DMS53 (cell line): ENCODE data around the gene HOXB5.
A peak's percentile ranks its signal among the peaks of the same experiment; 100 is the strongest.

ENCODE experiments used
- DNase-seq: peaks from one replicate; lab custom pipeline; 2025; lab: John Stamatoyannopoulos, UW

The HOXB5 gene

DNA sequence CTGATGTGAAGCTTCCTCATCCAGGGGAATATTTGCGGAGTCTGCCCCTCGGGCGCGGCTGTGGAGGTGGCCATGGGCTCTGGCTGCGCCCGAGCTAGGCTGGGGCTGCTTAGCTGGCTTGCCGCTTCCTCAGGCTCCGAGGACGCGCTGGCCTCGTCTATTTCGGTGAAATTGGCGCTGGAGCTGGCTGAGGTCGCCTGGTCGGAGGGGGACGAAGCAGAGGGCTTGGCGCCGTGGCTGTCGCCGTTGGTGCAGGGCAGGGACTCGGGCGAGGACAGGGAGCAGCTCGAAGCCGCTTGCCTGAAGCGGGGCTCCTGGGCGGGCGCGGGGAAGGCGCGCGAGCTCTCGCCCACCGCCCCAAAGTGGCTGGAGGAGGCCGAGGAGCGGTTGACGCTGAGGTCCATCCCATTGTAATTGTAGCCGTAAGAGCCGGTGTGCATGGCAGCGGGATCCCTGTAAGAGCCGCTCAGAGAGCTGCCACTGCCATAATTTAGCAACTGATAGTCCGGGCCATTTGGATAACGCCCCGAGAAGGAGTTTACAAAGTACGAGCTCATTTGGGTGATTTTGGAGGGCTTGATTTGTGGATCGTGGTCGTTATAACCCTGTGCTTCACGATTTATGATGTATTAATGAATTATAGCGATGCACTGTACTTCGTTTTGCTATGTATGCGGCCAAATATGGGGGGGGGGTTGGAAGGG is at the start of gene HOXB5:
TSS of gene HOXB5 (minus strand) at position 654 of the 704 bp plus-strand sequence. CDS start at position 557, 97 bp downstream.
- DNase-seq: peak; percentile 64

DNA sequence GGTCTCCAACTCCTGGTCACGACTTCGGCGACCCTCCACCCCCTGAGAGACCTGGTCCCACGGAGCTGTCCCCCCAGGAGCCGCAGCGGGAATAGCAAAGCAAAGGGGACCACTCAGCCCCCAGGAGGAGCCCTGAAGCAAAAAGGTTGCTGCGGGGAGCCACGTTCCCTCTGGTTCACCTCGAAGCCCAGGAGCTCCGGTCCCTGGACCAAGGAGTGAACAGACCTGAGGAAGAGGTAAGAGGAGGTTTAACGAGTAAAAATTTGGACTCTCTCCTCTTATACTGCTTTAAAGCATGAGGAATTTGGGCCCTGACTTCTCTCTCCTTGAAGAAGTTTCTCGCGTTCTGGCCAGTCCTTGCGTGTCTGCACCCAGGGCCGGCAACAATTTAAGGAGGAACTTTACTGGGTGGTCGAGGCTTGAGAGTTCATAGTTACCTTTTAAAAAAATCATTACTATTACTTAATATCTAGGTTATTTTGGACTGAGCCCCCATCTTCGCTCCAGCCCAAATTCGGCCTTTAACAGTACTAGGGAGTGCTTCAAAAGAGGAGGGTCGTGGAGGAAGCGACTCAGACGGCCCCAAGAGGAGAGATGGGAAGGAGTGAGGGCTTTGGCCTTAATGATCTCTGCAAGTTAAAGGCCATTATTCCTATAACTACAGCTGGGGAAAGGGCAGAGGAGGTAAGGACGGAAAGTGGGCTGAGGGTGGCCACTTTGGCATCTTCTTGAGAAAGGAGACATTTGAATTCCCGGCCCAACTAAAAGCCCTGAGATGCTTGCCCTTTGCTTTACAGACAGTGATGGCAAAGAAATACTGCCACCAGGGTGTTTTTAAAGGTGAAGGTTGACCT is 49.5 kb upstream of the HOXB5 start:
- DNase-seq: no peak

DNA sequence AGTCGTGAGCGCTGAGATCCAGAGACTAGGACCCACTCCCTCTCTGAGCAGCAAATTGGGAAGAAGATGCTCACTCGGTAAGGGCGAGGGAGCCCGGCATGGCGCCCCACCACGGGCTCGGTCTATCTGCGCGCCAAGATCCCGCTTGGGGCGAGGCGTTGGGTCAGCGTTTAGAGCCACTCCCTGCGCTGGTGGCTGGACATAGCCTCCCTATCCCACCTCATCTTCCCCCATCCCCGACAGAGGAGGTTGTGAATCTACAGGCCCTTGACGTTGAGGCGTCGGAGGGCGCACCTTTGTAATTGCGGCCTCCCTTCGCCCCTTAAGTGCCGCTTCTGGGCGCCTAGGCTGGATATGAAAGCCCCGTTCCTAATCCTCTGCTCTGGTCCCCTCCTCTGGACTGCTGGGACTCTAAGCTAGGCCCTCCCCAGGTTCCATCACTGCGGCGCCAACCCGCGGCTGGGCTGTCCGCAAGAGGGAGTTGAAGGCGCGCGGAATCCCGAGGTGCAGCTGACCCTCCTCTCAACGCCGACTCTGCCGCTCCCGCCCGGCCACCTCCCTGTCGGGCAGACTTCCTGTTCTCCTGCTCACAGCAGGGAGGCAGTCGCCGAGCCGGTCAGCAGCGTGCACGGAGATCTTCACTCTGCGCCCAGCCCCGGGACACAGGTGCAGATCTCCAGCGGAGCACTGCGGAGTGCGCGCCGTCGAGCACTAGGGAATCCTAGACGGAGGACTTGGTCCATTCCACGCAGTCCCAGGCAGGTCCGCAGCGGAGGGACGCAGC is 48.7 kb upstream of the HOXB5 start:
- no peak for DNase-seq

DNA sequence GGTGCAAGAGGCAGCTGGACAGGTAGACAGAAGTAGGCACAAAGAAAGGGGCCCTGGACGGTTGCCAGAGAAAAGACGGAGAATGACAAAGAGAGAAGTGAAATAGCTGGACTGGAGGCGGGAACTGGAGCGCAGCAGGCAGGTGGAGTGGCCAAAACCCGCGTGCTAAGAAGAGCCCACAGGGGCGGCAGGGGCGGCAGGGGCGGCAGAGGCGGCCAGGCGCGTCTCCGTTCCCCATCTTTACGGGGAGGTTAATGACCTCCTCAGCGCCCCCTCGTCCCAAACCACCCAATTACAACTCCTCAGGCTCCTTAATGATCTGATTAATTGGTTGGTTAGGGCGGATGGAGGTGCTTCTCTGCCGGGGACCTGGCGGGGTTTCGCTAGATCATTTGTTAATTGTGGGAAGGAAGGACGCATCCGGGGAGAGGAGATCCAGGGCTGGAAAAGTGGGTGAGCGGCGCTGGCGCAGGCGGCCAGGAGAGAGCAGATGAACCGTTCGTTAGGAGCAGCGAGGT is 48.0 kb upstream of the HOXB5 start:
- no peak for DNase-seq

DNA sequence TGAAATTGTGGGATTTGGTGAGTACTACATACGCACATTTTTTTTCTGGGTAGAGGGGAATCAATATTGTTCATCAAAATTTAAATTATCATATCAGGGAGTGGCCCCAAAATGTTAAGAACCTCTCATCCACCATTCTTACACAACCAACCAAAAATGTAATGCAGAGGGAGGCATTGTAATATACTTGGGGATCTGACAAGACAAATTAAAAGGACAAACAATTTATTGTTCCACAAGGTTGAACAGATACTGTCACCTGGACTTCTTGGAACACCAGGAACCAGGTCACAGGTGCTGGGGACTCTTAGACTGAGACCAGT is 47.2 kb upstream of the HOXB5 start:
- no peak for DNase-seq

DNA sequence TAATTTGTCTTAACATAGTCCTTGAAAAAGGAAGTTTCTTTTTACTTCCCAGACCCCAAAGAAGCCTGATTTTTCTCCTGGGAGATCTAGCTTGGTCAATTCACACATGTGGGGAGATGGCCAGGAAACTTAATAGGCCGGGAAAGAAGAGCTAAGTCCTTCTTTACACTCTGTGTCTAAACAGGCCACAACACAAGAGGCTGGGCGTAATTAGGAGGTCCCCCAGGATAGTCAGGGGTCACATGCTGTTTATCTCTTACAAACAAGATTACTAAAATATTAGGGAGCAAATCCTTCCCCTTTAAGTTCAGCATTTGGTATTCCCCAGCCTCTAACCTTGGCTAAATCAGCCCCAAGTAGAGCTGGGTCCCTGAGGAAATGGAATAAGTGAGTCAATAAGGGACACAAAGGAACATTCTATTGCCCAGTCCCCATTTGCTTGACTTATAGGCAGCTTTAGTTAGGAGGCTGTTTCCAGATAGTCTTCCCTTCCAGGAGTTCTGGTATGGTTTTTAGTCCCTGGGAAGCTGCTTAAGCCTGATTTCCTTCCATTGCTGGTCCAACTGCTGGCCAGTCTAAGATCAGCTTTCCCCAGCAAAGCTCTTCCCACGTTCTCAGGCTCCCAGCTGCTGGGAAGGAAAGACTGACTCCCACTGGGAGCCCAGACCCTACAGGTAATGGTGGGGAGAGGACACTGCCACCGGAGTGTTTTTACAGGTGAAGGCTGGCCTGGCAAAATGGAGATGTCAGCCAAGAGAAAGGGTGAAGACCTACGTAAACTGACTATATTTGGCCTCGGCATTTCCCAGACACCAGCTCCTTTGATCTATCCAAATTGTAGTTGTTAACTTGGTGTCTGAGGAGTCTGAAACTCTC is 46.6 kb upstream of the HOXB5 start:
- no peak for DNase-seq

DNA sequence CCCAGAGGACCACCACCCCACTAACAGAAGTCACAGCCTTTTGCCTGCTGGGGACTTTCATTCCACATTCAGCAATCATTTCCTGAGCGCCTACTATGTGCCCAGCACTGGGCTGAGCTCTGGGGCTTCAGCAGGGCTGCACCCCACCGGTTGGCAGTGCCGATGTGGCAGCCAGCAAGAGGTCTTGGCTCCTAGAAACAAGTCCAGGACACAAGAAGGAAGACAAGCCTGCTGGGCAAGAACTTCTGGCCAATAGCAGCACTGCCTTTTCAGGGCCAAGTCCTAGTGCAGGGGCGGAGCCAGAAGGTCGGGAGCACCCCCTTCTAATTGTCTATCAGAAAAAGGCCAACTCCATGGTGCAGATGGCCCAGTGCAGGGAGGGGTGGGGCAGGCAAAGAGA is 45.6 kb upstream of the HOXB5 start:
- DNase-seq: no peak

DNA sequence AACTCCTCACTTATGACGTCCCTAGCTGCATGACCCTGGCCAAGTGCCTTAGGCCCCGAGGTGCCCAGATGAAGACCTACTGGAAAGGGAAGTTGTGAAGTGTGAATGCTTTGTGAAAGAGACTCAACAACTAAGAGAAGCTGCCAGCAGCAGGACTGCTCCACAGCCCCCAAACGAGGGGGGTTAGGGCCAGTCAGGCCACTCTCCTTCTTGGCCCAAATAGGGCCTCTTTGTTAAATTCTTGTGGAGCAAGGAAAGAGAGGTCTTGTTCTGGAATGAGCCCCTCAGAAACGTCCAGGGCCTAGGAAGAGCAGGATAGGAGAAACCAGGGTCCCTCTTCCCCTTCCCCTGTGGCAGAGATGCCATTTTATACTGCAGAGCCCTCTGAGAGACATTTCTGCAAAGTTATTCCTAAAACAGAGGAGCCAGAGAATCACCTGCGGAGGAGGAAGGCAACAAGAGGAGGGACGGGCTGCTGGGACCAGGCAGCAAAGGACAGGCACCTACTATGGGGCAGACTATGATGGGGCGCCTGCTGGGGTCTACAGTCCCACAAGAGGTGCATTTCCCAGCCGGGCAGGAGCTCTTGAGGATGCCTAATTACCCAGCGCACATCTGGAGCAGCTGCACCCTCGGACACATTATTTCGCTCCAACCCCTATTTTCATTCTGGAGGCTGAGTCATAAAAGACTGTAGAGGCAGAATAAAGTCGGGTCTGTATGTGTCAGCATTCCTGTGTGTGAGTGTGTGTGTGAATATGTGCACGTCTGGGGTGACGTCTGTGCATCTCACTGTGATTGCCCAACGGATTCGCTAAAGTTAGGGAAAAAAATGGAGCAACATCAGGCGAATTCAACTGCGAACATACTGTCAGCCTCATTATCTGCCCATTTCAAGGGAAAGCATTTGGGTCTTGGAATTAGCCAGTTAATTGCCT is 44.0 kb upstream of the HOXB5 start:
- no peak for DNase-seq

DNA sequence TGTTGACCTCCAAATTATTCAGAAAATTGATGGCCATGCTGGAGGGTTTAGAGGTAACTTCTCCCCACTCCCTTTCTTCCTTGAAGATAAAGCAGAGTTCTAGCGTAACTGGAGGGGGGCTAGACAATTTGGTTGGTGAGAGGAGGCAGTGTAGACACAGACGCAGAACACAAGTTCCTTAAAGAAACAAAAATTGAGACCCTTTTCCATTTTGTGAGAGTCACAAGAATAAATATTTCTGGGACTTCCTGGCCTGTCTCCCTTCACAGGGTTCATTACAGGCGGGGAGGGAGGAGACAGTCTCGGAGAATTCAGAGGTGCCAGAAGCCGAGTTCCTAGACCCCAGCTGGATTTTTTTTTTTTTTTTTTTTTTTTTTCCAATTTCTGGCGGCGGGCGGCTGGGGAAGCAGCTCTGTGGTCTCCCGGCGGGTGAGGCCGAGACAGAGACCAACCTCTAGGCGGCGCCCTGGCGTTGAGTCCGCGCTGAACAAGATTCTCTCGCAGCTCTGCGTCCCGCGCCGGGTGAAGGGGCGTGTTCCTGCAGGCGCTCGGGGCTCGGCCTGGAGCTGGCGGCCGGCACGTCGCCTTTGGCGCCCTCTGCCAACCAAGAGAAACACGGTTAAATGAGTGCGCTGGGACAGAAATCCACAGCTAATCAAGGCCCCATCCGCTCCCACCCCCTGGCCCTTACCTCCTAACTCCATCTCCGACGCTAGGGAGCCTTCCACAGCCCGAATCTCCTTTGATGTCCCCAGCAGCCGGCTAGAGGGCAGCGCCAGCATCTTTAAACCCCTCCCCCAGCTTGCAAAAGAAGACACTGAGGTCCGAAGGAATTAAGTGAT is 42.8 kb upstream of the HOXB5 start:
- DNase-seq: peak; percentile 81

DNA sequence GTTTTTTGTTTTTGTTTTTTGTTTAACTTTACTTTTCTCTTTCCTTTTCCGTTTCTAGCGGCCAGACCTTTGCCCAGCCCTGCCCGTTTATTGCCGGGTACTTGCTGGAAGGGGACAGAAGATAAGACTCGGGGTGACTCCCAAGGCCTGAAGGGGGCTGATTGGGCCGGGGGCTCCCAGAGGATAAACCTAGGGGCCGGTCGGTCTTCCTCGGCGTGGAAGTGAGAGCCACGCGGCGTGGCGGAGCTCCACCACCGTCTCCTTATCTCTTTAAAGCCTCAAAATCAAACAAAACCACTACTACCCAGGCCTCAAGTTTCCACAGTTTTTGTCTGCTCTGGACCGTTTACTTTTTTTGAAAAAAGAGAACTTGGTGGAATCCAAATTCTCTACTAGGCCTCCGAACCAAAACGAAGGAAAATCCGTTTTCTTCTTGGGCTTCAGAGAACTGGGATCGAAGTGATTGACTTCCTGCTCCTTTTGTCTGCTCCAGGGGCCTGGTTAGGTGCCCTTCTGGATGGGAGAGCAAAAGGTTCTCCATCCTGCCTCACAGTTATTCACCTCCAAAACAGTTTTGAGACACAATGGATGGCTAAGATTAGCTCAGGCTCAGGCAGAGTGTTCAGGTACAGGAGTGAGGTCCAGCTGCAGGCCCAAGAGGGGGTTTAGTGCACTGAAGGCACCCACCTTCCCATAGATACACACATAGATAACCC is 41.1 kb upstream of the HOXB5 start:
- DNase-seq: no peak

DNA sequence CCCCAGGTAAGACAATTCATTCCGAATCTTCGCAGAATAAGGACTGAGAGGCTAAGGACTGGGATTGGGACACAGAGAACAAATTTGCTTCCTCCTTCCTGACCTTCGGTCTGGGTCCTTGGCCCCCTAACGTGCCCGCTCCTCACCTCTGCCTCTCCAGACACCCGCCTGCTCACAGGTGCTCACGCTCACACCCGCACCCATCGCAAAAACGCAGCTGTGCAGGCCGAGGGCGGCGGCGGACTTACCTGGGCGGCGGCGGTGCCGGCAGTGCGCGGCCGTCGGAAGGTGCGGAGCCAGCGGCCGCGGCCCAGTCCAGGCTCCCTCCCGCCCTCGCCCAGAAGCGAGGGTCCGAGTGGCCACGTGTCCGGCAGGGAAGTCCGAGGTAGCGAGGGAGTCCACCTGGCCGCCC is 39.7 kb upstream of the HOXB5 start:
- no peak for DNase-seq

DNA sequence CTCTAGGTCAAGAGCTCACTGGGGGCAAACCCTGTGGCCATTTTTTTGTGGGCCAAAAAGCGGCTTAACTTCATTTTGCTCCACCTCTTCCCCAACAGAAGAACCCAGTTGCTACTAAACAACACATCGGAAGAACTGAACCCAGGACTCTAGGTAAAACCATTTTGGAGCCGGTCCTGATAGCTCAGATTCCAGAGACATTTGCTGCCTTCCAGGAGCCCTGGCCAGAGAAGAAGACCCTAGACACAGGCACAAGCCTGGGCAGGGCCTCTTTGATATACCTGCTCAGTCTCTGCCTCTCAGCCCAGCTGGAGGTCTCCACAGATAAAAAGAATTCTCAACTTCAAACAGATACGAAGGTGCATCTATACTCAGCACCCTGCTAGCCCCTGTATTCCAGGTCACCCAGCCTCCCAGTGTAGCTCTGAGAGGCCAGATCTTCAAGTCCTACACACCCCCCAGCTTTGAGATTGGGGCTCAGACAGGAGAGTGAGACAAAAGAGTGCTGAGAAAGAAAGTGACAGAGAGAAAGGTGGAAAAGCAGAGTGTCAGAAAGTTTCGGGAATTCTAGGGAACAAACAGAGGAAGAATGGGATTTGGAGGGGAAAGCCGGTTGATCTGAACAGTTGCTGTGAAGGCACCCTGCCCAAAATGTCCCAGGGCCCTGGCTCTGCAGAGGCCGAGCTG is 39.1 kb upstream of the HOXB5 start:
- no peak for DNase-seq

DNA sequence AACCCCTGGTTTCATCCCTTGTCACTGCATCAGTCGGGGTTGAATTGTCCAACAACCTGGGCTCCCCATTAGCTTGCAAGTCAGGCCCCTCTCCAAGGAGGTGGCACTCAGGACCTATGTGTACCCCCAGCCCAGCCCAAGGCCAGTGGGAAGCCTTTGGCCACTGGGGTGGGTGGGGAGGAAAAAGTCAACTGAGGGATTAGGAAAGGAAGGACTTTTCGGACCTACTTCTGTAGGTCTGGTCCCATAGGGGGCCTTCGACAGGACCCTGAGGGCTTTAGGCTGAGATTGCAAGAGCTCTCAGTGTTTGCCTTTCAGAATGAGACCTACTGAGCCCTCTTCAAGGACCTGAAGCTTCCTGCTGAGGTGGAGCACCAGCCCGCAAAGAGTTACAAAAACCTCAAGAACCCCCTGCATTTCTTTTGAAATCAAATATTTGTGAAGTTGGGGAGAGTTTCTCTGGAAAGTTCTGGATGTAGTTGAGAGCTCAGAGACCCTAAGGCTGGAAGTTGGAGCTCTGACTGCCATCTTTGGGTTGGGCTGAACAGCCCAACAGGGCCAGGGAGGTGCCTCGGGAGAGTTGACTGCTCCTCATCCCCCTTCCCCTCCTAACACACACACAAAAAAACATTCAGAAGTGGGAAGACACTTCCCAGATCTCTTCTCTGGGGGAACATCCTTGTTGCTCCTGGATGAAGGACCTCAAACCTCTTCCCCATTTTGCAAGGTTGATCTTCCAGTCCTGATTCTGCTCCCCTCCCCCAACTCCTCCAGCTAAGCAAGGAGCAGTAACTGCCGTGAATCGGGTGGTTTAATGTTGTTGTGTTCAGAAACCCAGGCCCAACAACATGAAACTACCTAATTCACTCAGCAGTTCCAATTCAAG is 38.4 kb upstream of the HOXB5 start:
- no peak for DNase-seq

DNA sequence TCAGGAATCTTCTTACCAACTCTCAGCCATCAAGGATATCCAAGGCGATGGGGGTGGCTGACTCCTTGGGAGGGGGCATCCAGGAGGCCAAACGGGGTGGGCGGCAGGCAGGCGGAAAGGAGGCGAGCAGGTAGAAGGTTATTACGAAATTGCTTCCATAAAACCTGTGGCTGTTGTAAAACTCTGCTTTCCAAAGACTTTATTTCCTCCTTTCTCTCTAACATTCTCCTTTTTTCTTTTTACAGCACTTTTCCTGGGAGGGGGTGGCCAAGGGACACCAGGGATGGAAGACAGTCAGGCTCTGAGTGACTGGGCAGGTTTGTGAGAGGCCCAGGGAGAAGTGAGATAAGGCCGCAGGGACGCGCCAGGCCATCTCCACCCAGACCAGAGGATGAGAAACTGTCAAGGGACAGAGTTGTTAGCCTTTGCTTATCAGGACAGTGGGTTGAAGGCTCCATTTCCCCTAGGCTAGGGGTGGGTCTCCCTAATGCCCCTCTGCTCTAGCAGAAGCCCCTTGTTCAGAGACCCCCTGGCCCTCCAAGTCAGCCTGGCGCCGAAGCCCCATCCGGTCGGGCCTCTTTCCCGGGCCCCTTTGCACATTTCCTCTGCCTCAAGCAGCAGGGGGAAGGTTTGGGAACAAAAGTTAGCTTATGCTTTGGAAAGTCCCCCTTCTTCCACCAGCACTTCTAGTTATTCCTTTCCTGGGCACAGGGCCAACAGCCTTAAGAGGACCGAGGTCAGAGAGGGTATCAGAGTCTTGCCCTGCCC is 37.5 kb upstream of the HOXB5 start:
- DNase-seq: no peak

DNA sequence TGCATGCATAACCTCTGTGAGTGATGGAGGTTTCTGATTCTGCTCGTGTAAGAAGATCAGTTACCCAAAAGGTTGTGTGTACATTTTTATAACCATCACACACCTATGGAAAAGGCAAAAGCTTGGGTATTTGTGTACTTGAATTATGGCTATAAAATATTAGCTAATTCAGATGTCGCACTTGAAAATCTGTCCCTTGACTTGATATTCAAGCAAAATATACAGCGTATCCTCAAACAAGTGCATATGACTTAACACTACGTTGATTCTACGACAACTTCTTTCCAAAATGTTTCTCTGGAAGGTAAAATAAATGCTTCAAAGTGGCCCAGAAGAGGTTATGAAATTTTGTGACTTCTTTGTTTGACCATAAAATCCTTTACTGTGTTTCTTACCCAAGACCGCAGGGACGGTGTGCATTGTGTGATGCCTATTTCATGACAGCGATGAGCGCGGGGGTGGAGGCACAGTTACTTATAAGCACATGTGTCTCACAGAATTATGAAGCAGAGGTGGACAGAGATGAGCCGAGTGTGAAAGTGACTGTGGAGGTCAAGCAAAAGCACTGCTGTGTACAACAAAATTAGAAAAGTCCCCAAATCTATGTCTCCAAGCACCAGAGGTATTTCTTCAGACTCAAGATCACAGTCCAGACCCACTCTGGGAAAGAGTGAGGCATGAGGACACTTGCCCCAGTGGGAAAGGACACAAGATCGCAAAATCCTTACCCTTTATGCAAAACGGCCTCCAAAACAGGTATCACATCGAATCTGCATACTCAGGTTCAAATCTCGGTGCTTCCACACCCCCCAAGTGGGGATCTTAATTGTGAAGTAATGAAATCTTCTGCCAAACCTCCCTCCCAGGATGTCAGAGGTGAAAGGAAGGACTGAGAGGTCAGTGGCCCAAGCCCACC is 36.7 kb upstream of the HOXB5 start:
- DNase-seq: no peak
